Panc1 (cell line): Measurements from ENCODE around the gene SYNGR4.

Experiments used
- POLR2AphosphoS5 ChIP-seq: IDR thresholded peaks from 2 replicates; pipeline ENCODE4 v1.6.1; 2012; ENCODE audit warnings: mild to moderate bottlenecking, low read depth, low read length, moderate library complexity
- TF ChIP-seq, protein P1 (sequence below): fragments of 450-650 bp; IDR thresholded peaks from 2 replicates; pipeline ENCODE4 v1.5.1; 2017; ENCODE audit warnings: mild to moderate bottlenecking

DNA sequence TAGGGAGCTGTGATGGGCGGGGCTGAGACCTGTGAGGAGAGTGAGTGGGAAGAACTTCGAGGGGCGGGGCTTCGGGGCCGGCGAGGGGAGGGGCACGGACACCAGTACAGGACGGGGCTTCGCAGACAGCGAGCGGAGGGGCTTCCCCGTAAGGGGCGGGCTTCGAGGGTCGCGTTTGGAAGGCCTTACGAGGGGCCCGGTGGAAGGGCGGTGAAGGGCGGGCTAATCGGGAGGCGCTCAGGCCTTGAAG is 42.9 kb upstream of the SYNGR4 start:
- TF ChIP-seq, protein P1, sequence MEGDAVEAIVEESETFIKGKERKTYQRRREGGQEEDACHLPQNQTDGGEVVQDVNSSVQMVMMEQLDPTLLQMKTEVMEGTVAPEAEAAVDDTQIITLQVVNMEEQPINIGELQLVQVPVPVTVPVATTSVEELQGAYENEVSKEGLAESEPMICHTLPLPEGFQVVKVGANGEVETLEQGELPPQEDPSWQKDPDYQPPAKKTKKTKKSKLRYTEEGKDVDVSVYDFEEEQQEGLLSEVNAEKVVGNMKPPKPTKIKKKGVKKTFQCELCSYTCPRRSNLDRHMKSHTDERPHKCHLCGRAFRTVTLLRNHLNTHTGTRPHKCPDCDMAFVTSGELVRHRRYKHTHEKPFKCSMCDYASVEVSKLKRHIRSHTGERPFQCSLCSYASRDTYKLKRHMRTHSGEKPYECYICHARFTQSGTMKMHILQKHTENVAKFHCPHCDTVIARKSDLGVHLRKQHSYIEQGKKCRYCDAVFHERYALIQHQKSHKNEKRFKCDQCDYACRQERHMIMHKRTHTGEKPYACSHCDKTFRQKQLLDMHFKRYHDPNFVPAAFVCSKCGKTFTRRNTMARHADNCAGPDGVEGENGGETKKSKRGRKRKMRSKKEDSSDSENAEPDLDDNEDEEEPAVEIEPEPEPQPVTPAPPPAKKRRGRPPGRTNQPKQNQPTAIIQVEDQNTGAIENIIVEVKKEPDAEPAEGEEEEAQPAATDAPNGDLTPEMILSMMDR, result no peak
- no peak for TF ChIP-seq POLR2AphosphoS5
